K562 (cell line): ENCODE results near the gene ITGAV. TPM values are rescaled to one million over a fixed set of nuclear protein-coding genes. Genes with fewer than 3 reads are reported as not detected.

Experiments used
- ARHGAP35 ChIP-seq: fragments of 450-650 bp; IDR thresholded peaks from 2 replicates; pipeline ENCODE4 v1.6.1; 2018; ENCODE audit not compliant: partially characterized antibody
- ATF1 ChIP-seq, 2 experiments: fragments of 450-650 bp in 1 of 2; IDR thresholded peaks; 2 replicates each; pipeline ENCODE4 v1.6.1; 2016; ENCODE audit warnings: missing compliant biosample characterization in 1 of 2, missing genetic modification characterization in 1 of 2
- ATF6 ChIP-seq: sonication (generic); formaldehyde crosslinking; IDR thresholded peaks from 2 replicates; pipeline ENCODE4 v1.4.0; 2020; ENCODE audit warnings: mild to moderate bottlenecking, missing genetic modification reagents
- BMI1 ChIP-seq: fragments of 150-350 bp; IDR thresholded peaks from 2 replicates; pipeline ENCODE4 v1.6.1; 2014; ENCODE audit warnings: low read length
- CBFA2T2 ChIP-seq: fragments of 450-650 bp; conservative IDR thresholded peaks from 2 replicates; pipeline ENCODE4 v1.6.1; 2017; ENCODE audit warnings: mild to moderate bottlenecking
- CREM ChIP-seq: IDR thresholded peaks from 2 replicates; pipeline ENCODE4 v1.6.1; 2014; ENCODE audit warnings: antibody characterized with exemption, low read depth
- ETS2 ChIP-seq: IDR thresholded peaks from 2 replicates; pipeline ENCODE4 v1.6.1; 2016; ENCODE audit warnings: borderline replicate concordance, missing genetic modification characterization, mild to moderate bottlenecking, moderate library complexity, missing compliant biosample characterization; ENCODE audit not compliant: poor library complexity, severe bottlenecking
- ETV1 ChIP-seq: fragments of 450-650 bp; conservative IDR thresholded peaks from 2 replicates; pipeline ENCODE4 v1.6.1; 2016; ENCODE audit warnings: missing genetic modification characterization, control low read depth, low read depth, missing compliant biosample characterization
- FOXJ2 ChIP-seq: fragments of 200-800 bp; sonication (Bioruptor generic); IDR thresholded peaks from 2 replicates; pipeline ENCODE4 v1.6.1; 2016; ENCODE audit warnings: missing genetic modification characterization, missing compliant biosample characterization
- FOXK2 ChIP-seq, 2 experiments: fragments of 450-650 bp; IDR thresholded peaks in 1 of 2; conservative IDR thresholded peaks in 1 of 2; 2 replicates each; pipeline ENCODE4 v1.6.1; 2016; ENCODE audit warnings: low read depth in 2 of 2, mild to moderate bottlenecking in 1 of 2
- FUS ChIP-seq: fragments of 200-400 bp; formaldehyde crosslinking; optimal IDR thresholded peaks from 2 replicates; pipeline ENCODE3; 2017; ENCODE audit warnings: low read depth, low read length
- GABPA ChIP-seq: fragments of 200-800 bp; sonication (Bioruptor generic); conservative IDR thresholded peaks from 2 replicates; pipeline ENCODE4 v1.6.1; 2016; ENCODE audit warnings: low read depth, missing genetic modification characterization, missing compliant biosample characterization
- NONO ChIP-seq, 2 experiments: fragments of 200-400 bp in 1 of 2; fragments of 450-650 bp in 1 of 2; formaldehyde crosslinking in 1 of 2; IDR thresholded peaks; 2 replicates each; pipeline ENCODE4 v1.6.1; 2017; ENCODE audit warnings: low read depth in 2 of 2, mild to moderate bottlenecking in 2 of 2, moderate library complexity in 2 of 2, low read length in 1 of 2
- NR2C2 ChIP-seq, 2 experiments: fragments of 200-800 bp in 1 of 2; sonication (Bioruptor generic) in 1 of 2; sonication (generic) in 1 of 2; formaldehyde crosslinking in 1 of 2; IDR thresholded peaks; 2 replicates each; pipeline versions ENCODE4 v1.6.1 to v1.8.0; 2016 to 2022; ENCODE audit warnings: mild to moderate bottlenecking in 1 of 2, missing compliant biosample characterization in 1 of 2, missing genetic modification characterization in 1 of 2, missing genetic modification reagents in 1 of 2
- PTBP1 ChIP-seq: fragments of 200-400 bp; formaldehyde crosslinking; IDR thresholded peaks from 2 replicates; pipeline ENCODE4 v1.6.1; 2017; ENCODE audit warnings: low read depth, low read length
- RBM34 ChIP-seq: fragments of 200-400 bp; formaldehyde crosslinking; IDR thresholded peaks from 2 replicates; pipeline ENCODE4 v1.6.1; 2018; ENCODE audit warnings: low read length, borderline replicate concordance; ENCODE audit not compliant: insufficient read depth
- RFX7 ChIP-seq: fragments of 250-450 bp; sonication (Bioruptor Pico); IDR thresholded peaks from 2 replicates; pipeline ENCODE4 v1.5.1; 2021; ENCODE audit warnings: mild to moderate bottlenecking
- TAL1 ChIP-seq: fragments of 450-650 bp; IDR thresholded peaks from 2 replicates; pipeline ENCODE4 v1.6.1; 2016; ENCODE audit warnings: mild to moderate bottlenecking
- TCF15 ChIP-seq: fragments of 250-450 bp; sonication (Bioruptor Pico); IDR thresholded peaks from 2 replicates; pipeline ENCODE4 v1.8.0; 2022; ENCODE audit warnings: moderate library complexity, mild to moderate bottlenecking, inconsistent platforms
- ZC3H8 ChIP-seq: fragments of 450-650 bp; IDR thresholded peaks from 2 replicates; pipeline ENCODE4 v1.6.1; 2017
- ZFP91 ChIP-seq: sonication (generic); formaldehyde crosslinking; IDR thresholded peaks from 2 replicates; pipeline ENCODE4 v1.8.0; 2022; ENCODE audit warnings: mild to moderate bottlenecking, missing genetic modification reagents
- ZNF212 ChIP-seq: fragments of 450-650 bp; formaldehyde crosslinking; IDR thresholded peaks from 2 replicates; pipeline ENCODE4 v1.4.0; 2020; ENCODE audit warnings: mild to moderate bottlenecking
- ZNF3 ChIP-seq: fragments of 250-450 bp; sonication (Bioruptor Pico); IDR thresholded peaks from 2 replicates; pipeline ENCODE4 v1.5.0; 2021; ENCODE audit warnings: mild to moderate bottlenecking, moderate library complexity
- ZNF707 ChIP-seq: fragments of 250-450 bp; sonication (Bioruptor Pico); conservative IDR thresholded peaks from 2 replicates; pipeline ENCODE4 v1.8.0; 2022; ENCODE audit warnings: inconsistent platforms, mild to moderate bottlenecking, moderate library complexity
- polyA plus RNA-seq, 8 experiments: library from polyadenylated mRNA; depleted of rRNA in 4 of 8; stranded (reverse) in 5 of 8; unstranded in 3 of 8; fragments of >200 nt; fragmentation: Nextera tagmentation in 2 of 8; fragmentation: Illumina TruSeq in 1 of 8; extraction: Ambion mirVana in 2 of 8; extraction: Trizol in 1 of 8; gene quantifications; 2 replicates each; pipeline versions ENCODE4 v1.2.1 to v1.2.3, GENCODE V29; 2011 to 2014; ENCODE audit warnings: inconsistent platforms in 1 of 8, missing spikeins in 1 of 8
- total RNA-seq, 7 experiments: library from RNA; depleted of rRNA in 6 of 7; stranded (reverse); fragments of >200 nt in 6 of 7; fragmentation: Illumina TruSeq in 2 of 7; extraction: Trizol in 2 of 7; gene quantifications; 2 replicates each; pipeline versions ENCODE4 v1.2.1 to v1.2.3, GENCODE V29; 2011 to 2021; ENCODE audit warnings: low replicate concordance in 1 of 7
- TF ChIP-seq, protein P1 (sequence below): fragments of 450-650 bp; IDR thresholded peaks from 2 replicates; pipeline ENCODE4 v1.6.1; 2017; ENCODE audit warnings: mild to moderate bottlenecking, moderate library complexity

Gene ITGAV
- total and polyA plus RNA-seq, 9 of the 15 experiments (the other 6 are each of a cell fraction or from before 2014, with no cell fraction given) = 3.7 to 17.7 (median 10.7) TPM

GRCh38 chr2:186610785-186611184 is 20.9 kb downstream of the ITGAV start (continued):
- TF ChIP-seq ATF6 (CRISPR knock-in tag) (no peak), FUS (no peak), RFX7 (CRISPR knock-in tag) (no peak), RBM34 (no peak), ARHGAP35 (no peak), ZNF212 (no peak), GABPA (tag) (0 out of 2 replicates have a peak, but pooled peaks have one; percentile 21), ETV1 (tag) (0 out of 2 replicates have a peak, but pooled peaks have one; percentile 29), ATF1 (CRISPR knock-in tag; IDR thresholded peaks at IDR 0.05) (no peak), ATF1 (tag; IDR thresholded peaks at IDR 0.05) (no peak), TAL1 (peak; percentile 28; the same call in 1 of the 2 replicates), ZC3H8 (no peak), CBFA2T2 (peak; percentile 27; the same call in 1 of the 2 replicates), ZNF3 (CRISPR knock-in tag) (no peak), PTBP1 (no peak), CREM (no peak), NONO (IDR thresholded peaks at IDR 0.05; ENCODE audit: low read depth in 2 of 2, low read length in 1 of 2) (no peak), FOXJ2 (tag) (peak; percentile 78), FOXK2 (conservative IDR thresholded peaks at IDR 0.05 in 1 of 2, IDR thresholded peaks at IDR 0.05 in 1 of 2; ENCODE audit: low read depth in 2 of 2) (no peak), ZNF707 (CRISPR knock-in tag) (no peak), ETS2 (tag) (no peak), TCF15 (no peak), NR2C2 (CRISPR knock-in tag; IDR thresholded peaks at IDR 0.05) (no peak), NR2C2 (tag; IDR thresholded peaks at IDR 0.05) (peak; percentile 56; the same call in 1 of the 2 replicates), BMI1 (no peak), ZFP91 (CRISPR knock-in tag) (no peak)
- TF ChIP-seq, protein P1, sequence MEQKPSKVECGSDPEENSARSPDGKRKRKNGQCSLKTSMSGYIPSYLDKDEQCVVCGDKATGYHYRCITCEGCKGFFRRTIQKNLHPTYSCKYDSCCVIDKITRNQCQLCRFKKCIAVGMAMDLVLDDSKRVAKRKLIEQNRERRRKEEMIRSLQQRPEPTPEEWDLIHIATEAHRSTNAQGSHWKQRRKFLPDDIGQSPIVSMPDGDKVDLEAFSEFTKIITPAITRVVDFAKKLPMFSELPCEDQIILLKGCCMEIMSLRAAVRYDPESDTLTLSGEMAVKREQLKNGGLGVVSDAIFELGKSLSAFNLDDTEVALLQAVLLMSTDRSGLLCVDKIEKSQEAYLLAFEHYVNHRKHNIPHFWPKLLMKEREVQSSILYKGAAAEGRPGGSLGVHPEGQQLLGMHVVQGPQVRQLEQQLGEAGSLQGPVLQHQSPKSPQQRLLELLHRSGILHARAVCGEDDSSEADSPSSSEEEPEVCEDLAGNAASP = no peak
